ENCODE data around the gene LARP4B. TPM values are rescaled to one million over a fixed set of nuclear protein-coding genes. Genes with fewer than 3 reads are reported as not detected.

The LARP4B gene
- total RNA-seq, 1 experiment from 2014 or later, result 181 TPM

DNA sequence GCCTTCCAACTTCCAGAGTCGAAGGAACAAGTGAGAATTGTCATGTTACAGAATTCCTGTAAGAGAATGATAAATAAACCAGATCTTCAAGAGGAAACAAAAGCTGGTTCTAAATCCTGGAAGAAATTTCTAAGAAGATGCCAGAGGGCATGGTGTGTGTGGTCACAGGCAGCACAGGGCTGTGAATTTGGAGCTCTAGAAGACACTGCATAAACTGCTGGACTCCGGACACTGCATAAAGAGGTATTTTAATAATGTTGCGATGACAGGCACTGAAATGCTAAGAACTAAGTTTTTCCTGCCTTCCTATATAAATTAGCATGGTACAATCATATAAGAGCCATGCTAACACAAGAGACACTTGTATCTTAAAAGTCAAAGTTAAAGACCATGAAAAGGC is 86.0 kb downstream of the LARP4B start:
- intact Hi-C loops (cut with micrococcal nuclease; ENCODE audit: unreplicated experiment), result no loop called here
- no peak for DNase-seq
- Mint-ChIP-seq H3K27me3 (ENCODE audit: unreplicated experiment) (no peaks in the 10 kb centered on the region), H3K27ac (ENCODE audit: unreplicated experiment) (no peak overlapping the region), H3K36me3 (ENCODE audit: insufficient read depth, unreplicated experiment) (peaks cover 86% of the 10 kb centered on the region), H3K9me3 (ENCODE audit: low read depth, unreplicated experiment) (no peaks in the 10 kb centered on the region), H3K4me3 (ENCODE audit: low read depth, unreplicated experiment) (no peak overlapping the region), H3K4me1 (ENCODE audit: low read depth, unreplicated experiment) (peaks cover 22% of the 10 kb centered on the region)
- BruUV-seq (replicated peaks), result no TSS peak
- CTCF ChIA-PET, result no interaction called here
- TF ChIP-seq, protein P1, sequence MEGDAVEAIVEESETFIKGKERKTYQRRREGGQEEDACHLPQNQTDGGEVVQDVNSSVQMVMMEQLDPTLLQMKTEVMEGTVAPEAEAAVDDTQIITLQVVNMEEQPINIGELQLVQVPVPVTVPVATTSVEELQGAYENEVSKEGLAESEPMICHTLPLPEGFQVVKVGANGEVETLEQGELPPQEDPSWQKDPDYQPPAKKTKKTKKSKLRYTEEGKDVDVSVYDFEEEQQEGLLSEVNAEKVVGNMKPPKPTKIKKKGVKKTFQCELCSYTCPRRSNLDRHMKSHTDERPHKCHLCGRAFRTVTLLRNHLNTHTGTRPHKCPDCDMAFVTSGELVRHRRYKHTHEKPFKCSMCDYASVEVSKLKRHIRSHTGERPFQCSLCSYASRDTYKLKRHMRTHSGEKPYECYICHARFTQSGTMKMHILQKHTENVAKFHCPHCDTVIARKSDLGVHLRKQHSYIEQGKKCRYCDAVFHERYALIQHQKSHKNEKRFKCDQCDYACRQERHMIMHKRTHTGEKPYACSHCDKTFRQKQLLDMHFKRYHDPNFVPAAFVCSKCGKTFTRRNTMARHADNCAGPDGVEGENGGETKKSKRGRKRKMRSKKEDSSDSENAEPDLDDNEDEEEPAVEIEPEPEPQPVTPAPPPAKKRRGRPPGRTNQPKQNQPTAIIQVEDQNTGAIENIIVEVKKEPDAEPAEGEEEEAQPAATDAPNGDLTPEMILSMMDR (IDR thresholded peaks at IDR 0.05; ENCODE audit: unreplicated experiment), result no peak

DNA sequence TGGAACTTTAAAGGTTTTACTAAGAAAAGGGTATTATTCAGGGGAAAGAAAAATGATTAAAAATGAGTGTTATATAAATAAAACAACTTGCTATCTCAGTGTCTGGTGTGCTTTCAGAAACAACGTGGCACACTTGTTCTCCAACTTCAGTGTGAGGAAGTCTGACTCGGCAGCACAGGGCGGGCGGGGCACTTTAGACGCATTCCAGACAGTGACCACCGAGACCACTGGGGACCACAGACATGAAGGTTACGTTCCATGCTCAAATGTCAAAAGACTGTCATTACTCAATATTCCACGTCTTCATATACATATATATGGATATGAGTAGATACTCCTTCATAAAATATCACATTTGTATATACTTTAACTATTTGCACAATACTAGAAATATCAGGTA is 87.0 kb downstream of the LARP4B start:
- H3K4me1 Mint-ChIP-seq (ENCODE audit: low read depth, unreplicated experiment), result peaks cover 22% of the 10 kb centered on the region
- no peak for DNase-seq
- no peak overlapping the region for H3K27ac Mint-ChIP-seq (ENCODE audit: unreplicated experiment)
- intact Hi-C loops (cut with micrococcal nuclease; ENCODE audit: unreplicated experiment), result no loop called here
- peaks cover 84% of the 10 kb centered on the region for H3K36me3 Mint-ChIP-seq (ENCODE audit: insufficient read depth, unreplicated experiment)
- BruUV-seq (replicated peaks), result no TSS peak
- no peaks in the 10 kb centered on the region for H3K9me3 Mint-ChIP-seq (ENCODE audit: low read depth, unreplicated experiment)
- no peaks in the 10 kb centered on the region for H3K27me3 Mint-ChIP-seq (ENCODE audit: unreplicated experiment)
- CTCF ChIA-PET, result no interaction called here
- TF ChIP-seq, protein P1 (IDR thresholded peaks at IDR 0.05; ENCODE audit: unreplicated experiment), result no peak
- no peak overlapping the region for H3K4me3 Mint-ChIP-seq (ENCODE audit: low read depth, unreplicated experiment)

GRCh38 chr10:843703-844102 is 87.8 kb downstream of the LARP4B start:
- intact Hi-C loops (cut with micrococcal nuclease; ENCODE audit: unreplicated experiment), result no loop called here
- no TSS peak for BruUV-seq (replicated peaks)
- H3K36me3 Mint-ChIP-seq (ENCODE audit: insufficient read depth, unreplicated experiment), result peaks cover 82% of the 10 kb centered on the region

DNA sequence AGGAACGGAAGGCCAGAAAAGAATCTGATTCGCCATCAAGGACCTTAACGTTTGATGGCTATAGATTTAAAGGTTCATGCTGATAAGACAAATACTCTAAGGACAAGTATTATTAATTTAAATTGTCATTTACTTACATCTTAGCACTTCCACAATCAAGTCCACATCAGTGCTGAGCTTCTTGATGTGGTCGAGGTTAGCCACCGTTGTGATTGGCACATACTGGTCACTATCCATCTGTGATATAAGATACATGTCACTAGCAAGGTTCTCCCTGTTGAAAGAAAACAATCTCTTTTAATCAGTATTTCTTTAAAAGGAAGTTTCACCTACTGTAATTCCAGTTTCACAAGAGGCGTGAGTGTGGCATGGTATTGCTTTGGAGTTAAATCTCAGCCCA is 88.7 kb downstream of the LARP4B start:
- Mint-ChIP-seq H3K9me3 (ENCODE audit: low read depth, unreplicated experiment) (no peaks in the 10 kb centered on the region), H3K27ac (ENCODE audit: unreplicated experiment) (no peak overlapping the region), H3K4me3 (ENCODE audit: low read depth, unreplicated experiment) (no peak overlapping the region), H3K27me3 (ENCODE audit: unreplicated experiment) (no peaks in the 10 kb centered on the region), H3K4me1 (ENCODE audit: low read depth, unreplicated experiment) (peaks cover 22% of the 10 kb centered on the region), H3K36me3 (ENCODE audit: insufficient read depth, unreplicated experiment) (peaks cover 82% of the 10 kb centered on the region)
- no TSS peak for BruUV-seq (replicated peaks)
- TF ChIP-seq, protein P1 (IDR thresholded peaks at IDR 0.05; ENCODE audit: unreplicated experiment), result no peak
- intact Hi-C loops (cut with micrococcal nuclease; ENCODE audit: unreplicated experiment), result no loop called here
- CTCF ChIA-PET, result no interaction called here
- no peak for DNase-seq

More at GRCh38 chr10:843703-844102, 87.8 kb downstream of the LARP4B start:
- H3K9me3 Mint-ChIP-seq (ENCODE audit: low read depth, unreplicated experiment), result no peaks in the 10 kb centered on the region
- CTCF ChIA-PET, result no interaction called here
- H3K27me3 Mint-ChIP-seq (ENCODE audit: unreplicated experiment), result no peaks in the 10 kb centered on the region
- DNase-seq, result no peak
- peaks cover 22% of the 10 kb centered on the region for H3K4me1 Mint-ChIP-seq (ENCODE audit: low read depth, unreplicated experiment)
- TF ChIP-seq, protein P1 (IDR thresholded peaks at IDR 0.05; ENCODE audit: unreplicated experiment), result no peak
- no peak overlapping the region for H3K27ac Mint-ChIP-seq (ENCODE audit: unreplicated experiment)
- no peak overlapping the region for H3K4me3 Mint-ChIP-seq (ENCODE audit: low read depth, unreplicated experiment)

Measured in Calu3 (cell line).